SK-N-MC (cell line): ENCODE measurements around the gene DNAH5.

Experiments
- EZH2 ChIP-seq: fragments of 200-600 bp; sonication (generic); IDR thresholded peaks from one replicate; pipeline ENCODE4 v1.6.1; 2017; ENCODE audit warnings: antibody characterized with exemption
- FOXP2 ChIP-seq: optimal IDR thresholded peaks from 2 replicates; pipeline ENCODE3; 2011; ENCODE audit warnings: mild to moderate bottlenecking, moderate library complexity; ENCODE audit not compliant: insufficient read depth; ENCODE audit errors: extremely low read length, control extremely low read depth
- POLR2AphosphoS5 ChIP-seq: IDR thresholded peaks from 2 replicates; pipeline ENCODE4 v1.6.1; 2012; ENCODE audit warnings: mild to moderate bottlenecking, low read depth, low read length, borderline replicate concordance

DNA sequence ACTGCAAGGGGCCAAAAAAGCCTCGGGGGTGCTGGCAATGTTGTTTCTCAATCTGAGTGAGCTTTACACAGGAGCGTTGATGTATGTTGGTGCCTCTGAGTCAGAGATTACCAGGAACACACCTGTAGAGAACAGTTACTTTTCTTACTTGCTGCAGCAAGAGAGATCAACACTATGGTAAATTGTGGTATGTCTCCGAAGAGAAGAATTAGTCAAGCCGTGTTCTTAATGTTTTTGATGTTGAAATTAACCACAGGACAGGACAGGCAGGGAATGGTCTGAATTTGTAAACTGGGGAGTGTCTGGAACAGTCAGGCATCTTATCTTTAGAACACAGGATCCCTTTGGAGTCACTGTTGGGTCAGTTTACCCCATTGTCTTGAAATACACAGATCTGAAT lies 285.7 kb downstream of the DNAH5 start:
- TF ChIP-seq POLR2AphosphoS5 (no peak), EZH2 (no peak), FOXP2 (no peak)
